ENCODE results near the gene MRM3. TPM values are rescaled to one million over a fixed set of nuclear protein-coding genes. Genes with fewer than 3 reads are reported as not detected.

MRM3 gene
- polyA plus RNA-seq, 1 donor from 2014 or later, result 20.0 TPM

GRCh38 chr17:798246-798645, 16.1 kb downstream of the MRM3 start:
- H4K20me1 ChIP-seq (ENCODE audit: insufficient read depth), result no peaks in the 10 kb centered on the region
- no peak overlapping the region for H3K4me3 ChIP-seq (ENCODE audit: low read length)
- TF ChIP-seq REST (IDR thresholded peaks at IDR 0.05; ENCODE audit: borderline replicate concordance), result no peak
- TF ChIP-seq EP300 (conservative IDR thresholded peaks at IDR 0.05; ENCODE audit: poor library complexity, severe bottlenecking), result no peak
- TF ChIP-seq SMC3 (conservative IDR thresholded peaks at IDR 0.05; ENCODE audit: poor library complexity), result no peak
- H2AFZ ChIP-seq (ENCODE audit: low read depth, low read length), result no peak overlapping the region
- H3K27ac ChIP-seq (ENCODE audit: low read length), result no peak overlapping the region
- H3F3A ChIP-seq (ENCODE audit: insufficient read depth, low read length, poor library complexity, severe bottlenecking), result no peaks in the 10 kb centered on the region
- H3K9me3 ChIP-seq (ENCODE audit: low read length), result no peaks in the 10 kb centered on the region
- no peaks in the 10 kb centered on the region for H3K9me2 ChIP-seq (ENCODE audit: insufficient read depth, low read length)
- H3K79me2 ChIP-seq (replicated peaks; ENCODE audit: insufficient read depth, low read length), result no peaks in the 10 kb centered on the region
- no peaks in the 10 kb centered on the region for H3K27me3 ChIP-seq (ENCODE audit: insufficient read depth, low read depth, low read length)
- no peak overlapping the region for H3K9ac ChIP-seq (ENCODE audit: low read length)
- no peaks in the 10 kb centered on the region for H3K36me3 ChIP-seq (ENCODE audit: insufficient read depth, low read length)
- H3K4me2 ChIP-seq (ENCODE audit: low read length), result no peak overlapping the region

GRCh38 chr17:799261-799660, 17.1 kb downstream of the MRM3 start:
- H4K20me1 ChIP-seq (ENCODE audit: insufficient read depth), result no peaks in the 10 kb centered on the region
- no peaks in the 10 kb centered on the region for H3K36me3 ChIP-seq (ENCODE audit: insufficient read depth, low read length)

More at GRCh38 chr17:799261-799660, 17.1 kb downstream of the MRM3 start:
- no peaks in the 10 kb centered on the region for H3K9me2 ChIP-seq (ENCODE audit: insufficient read depth, low read length)
- no peaks in the 10 kb centered on the region for H3F3A ChIP-seq (ENCODE audit: insufficient read depth, low read length, poor library complexity, severe bottlenecking)
- H3K4me3 ChIP-seq (ENCODE audit: low read length), result no peak overlapping the region
- TF ChIP-seq REST (IDR thresholded peaks at IDR 0.05; ENCODE audit: borderline replicate concordance), result no peak
- no peak for TF ChIP-seq POLR2AphosphoS5 (IDR thresholded peaks at IDR 0.05)
- TF ChIP-seq EZH2 (IDR thresholded peaks at IDR 0.05; ENCODE audit: borderline replicate concordance, insufficient read depth, low read length, poor library complexity, severe bottlenecking), result no peak
- TF ChIP-seq TAF1 (IDR thresholded peaks at IDR 0.05; ENCODE audit: low read depth), result no peak
- no peak for TF ChIP-seq RAD21 (conservative IDR thresholded peaks at IDR 0.05)
- no peak for TF ChIP-seq EP300 (conservative IDR thresholded peaks at IDR 0.05; ENCODE audit: poor library complexity, severe bottlenecking)
- TF ChIP-seq MXI1 (conservative IDR thresholded peaks at IDR 0.05; ENCODE audit: poor library complexity, severe bottlenecking), result no peak
- no peak for TF ChIP-seq CTCF (IDR thresholded peaks at IDR 0.05; ENCODE audit: poor library complexity, severe bottlenecking)
- TF ChIP-seq SMC3 (conservative IDR thresholded peaks at IDR 0.05; ENCODE audit: poor library complexity), result no peak
- no peak overlapping the region for H3K4me2 ChIP-seq (ENCODE audit: low read length)
- no peaks in the 10 kb centered on the region for H3K27me3 ChIP-seq (ENCODE audit: insufficient read depth, low read depth, low read length)
- H2AFZ ChIP-seq (ENCODE audit: low read depth, low read length), result no peak overlapping the region
- H3K9ac ChIP-seq (ENCODE audit: low read length), result no peak overlapping the region
- H3K79me2 ChIP-seq (replicated peaks; ENCODE audit: insufficient read depth, low read length), result no peaks in the 10 kb centered on the region
- no peak overlapping the region for H3K27ac ChIP-seq (ENCODE audit: low read length)
- H3K9me3 ChIP-seq (ENCODE audit: low read length), result no peaks in the 10 kb centered on the region
